Measurements from ENCODE around the gene CSTF3.
"Not testable (repeated sequence)": the region's sequence is repeated elsewhere in the genome, so short reads cannot be mapped to it uniquely, and the experiment has no call there.

CSTF3 gene

DNA sequence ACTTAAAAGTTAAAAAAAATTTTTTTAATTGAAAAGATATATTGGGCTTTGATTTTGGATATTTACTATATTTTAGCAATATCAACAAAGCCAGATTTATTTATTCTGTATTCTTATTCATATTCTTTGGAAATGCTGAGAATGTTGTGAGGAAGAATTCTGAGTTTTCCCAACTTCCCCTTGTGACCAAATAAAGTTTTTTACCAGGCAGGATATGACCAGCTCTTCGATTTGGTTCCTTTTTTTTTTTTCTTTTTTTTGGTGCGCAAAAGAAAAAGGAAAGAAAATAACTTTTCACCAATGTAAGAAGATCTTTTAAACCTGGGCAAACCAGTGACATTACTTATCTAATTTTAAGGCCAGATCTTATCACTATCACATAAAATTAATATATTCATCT lies 109.0 kb downstream of the CSTF3 start:
- no peak overlapping the region for H2AFZ ChIP-seq (ENCODE audit: low read length)
- no CpG with 5 or more reads among the region's 2 CpGs for WGBS, 2 donors (ENCODE audit: extremely low coverage in 2 of 2, insufficient read length in 2 of 2, insufficient replicate concordance in 1 of 2)
- H4K8ac ChIP-seq (ENCODE audit: low read depth, low read length), result no peak overlapping the region
- no peak overlapping the region for H3K18ac ChIP-seq (ENCODE audit: low read length)
- no peak overlapping the region for H3K4me2 ChIP-seq (ENCODE audit: insufficient read depth, low read length, poor library complexity, severe bottlenecking)
- H2BK15ac ChIP-seq (ENCODE audit: low read length), result no peak overlapping the region
- H3K27ac ChIP-seq (replicated peaks; ENCODE audit: low read length), result no peak overlapping the region
- H2AK5ac ChIP-seq (ENCODE audit: low read depth, low read length), result no peak overlapping the region
- no peaks in the 10 kb centered on the region for H3K27me3 ChIP-seq (ENCODE audit: control insufficient read depth in 3 of 3, insufficient read depth in 3 of 3, low read depth in 1 of 3, low read length in 3 of 3)
- H3K9me3 ChIP-seq (replicated peaks in 1 of 2; ENCODE audit: control insufficient read depth in 2 of 2, insufficient read depth in 1 of 2, low read depth in 1 of 2, low read length in 2 of 2), result no peaks in the 10 kb centered on the region
- H2BK120ac ChIP-seq (ENCODE audit: low read depth, low read length), result no peak overlapping the region
- no peak for DNase-seq (ENCODE audit: low spot score)
- no peak overlapping the region for H2BK12ac ChIP-seq (ENCODE audit: low read length)
- H4K91ac ChIP-seq (ENCODE audit: low read depth, low read length, poor library complexity), result no peak overlapping the region
- H3K36me3 ChIP-seq (replicated peaks in 1 of 2; ENCODE audit: control insufficient read depth in 2 of 2, insufficient read depth in 2 of 2, low read length in 2 of 2), result peaks cover 2 to 54% of the 10 kb centered on the region in 2 donors
- H2BK5ac ChIP-seq (ENCODE audit: low read length), result no peak overlapping the region
- H3K4me1 ChIP-seq (ENCODE audit: control insufficient read depth in 2 of 2, insufficient read depth in 1 of 2, low read depth in 1 of 2, low read length in 2 of 2), result no peaks in the 10 kb centered on the region
- no peak overlapping the region for H3K14ac ChIP-seq (ENCODE audit: low read length)
- H3K4me3 ChIP-seq (ENCODE audit: low read length in 2 of 2), result no peak overlapping the region
- no peak overlapping the region for H3K23ac ChIP-seq (ENCODE audit: low read depth, low read length, poor library complexity)
- H3K79me1 ChIP-seq (ENCODE audit: low read depth, low read length), result no peaks in the 10 kb centered on the region
- no peak overlapping the region for H3K9ac ChIP-seq (ENCODE audit: low read depth, low read length, poor library complexity)
- no peak overlapping the region for H3K4ac ChIP-seq (ENCODE audit: low read length)

DNA sequence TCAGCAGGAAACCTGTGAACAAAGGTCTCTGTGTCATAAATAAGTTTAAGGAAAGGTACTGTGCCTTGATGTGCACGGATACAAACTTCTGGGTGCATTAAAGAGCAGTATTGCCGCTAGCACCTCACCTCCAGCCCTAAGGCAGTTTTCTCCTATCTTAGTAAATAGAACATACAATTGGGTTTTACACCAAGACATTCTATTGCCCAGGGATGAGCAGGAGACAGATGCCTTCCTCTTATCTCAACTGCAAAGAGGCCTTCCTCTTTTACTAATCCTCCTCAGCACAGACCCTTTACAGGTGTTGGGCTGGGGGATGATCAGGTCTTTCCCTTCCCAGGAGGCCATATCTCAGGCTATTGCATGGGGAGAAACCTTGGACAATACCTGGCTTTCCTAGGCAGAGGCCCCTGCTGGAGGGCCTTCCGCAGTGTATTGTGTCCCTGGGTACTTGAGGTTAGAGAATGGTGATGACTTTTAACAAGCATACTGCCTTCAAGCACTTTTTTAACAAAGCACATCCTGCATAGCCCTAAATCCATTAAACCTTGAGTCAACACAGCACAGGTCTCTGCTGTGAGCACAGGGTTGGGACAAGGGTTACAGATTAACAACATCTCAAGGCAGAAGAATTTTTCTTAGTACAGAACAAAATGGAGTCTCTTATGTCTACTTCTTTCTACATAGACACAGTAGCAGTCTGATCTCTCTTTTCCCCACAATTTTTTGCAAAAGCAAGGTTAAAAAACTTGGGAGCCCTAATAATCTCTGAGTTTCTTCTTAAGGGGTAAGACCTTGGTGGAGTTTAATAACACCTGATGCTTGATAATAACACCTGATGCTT lies 111.5 kb downstream of the CSTF3 start:
- H2BK5ac ChIP-seq (ENCODE audit: low read length); H2AFZ ChIP-seq (ENCODE audit: low read length); H4K8ac ChIP-seq (ENCODE audit: low read depth, low read length); H3K27ac ChIP-seq (replicated peaks; ENCODE audit: low read length); H2AK5ac ChIP-seq (ENCODE audit: low read depth, low read length); H3K4me2 ChIP-seq (ENCODE audit: insufficient read depth, low read length, poor library complexity, severe bottlenecking); H2BK15ac ChIP-seq (ENCODE audit: low read length); H4K91ac ChIP-seq (ENCODE audit: low read depth, low read length, poor library complexity); H3K27me3 ChIP-seq (ENCODE audit: control insufficient read depth in 3 of 3, insufficient read depth in 3 of 3, low read depth in 1 of 3, low read length in 3 of 3); H3K23ac ChIP-seq (ENCODE audit: low read depth, low read length, poor library complexity); H3K4ac ChIP-seq (ENCODE audit: low read length); DNase-seq (ENCODE audit: low spot score); H3K4me1 ChIP-seq (ENCODE audit: control insufficient read depth in 2 of 2, insufficient read depth in 1 of 2, low read depth in 1 of 2, low read length in 2 of 2); H3K14ac ChIP-seq (ENCODE audit: low read length); H3K4me3 ChIP-seq (ENCODE audit: low read length in 2 of 2); H2BK120ac ChIP-seq (ENCODE audit: low read depth, low read length); H3K79me1 ChIP-seq (ENCODE audit: low read depth, low read length); H3K9ac ChIP-seq (ENCODE audit: low read depth, low read length, poor library complexity); H2BK12ac ChIP-seq (ENCODE audit: low read length); H3K18ac ChIP-seq (ENCODE audit: low read length): not testable (repeated sequence)
- H3K9me3 ChIP-seq (replicated peaks in 1 of 2; ENCODE audit: control insufficient read depth in 2 of 2, insufficient read depth in 1 of 2, low read depth in 1 of 2, low read length in 2 of 2), result peaks cover 0 to 10% of the 10 kb centered on the region in 2 donors
- no CpG with 5 or more reads among the region's 3 CpGs for WGBS, 2 donors (ENCODE audit: extremely low coverage in 2 of 2, insufficient read length in 2 of 2, insufficient replicate concordance in 1 of 2)
- H3K36me3 ChIP-seq (replicated peaks in 1 of 2; ENCODE audit: control insufficient read depth in 2 of 2, insufficient read depth in 2 of 2, low read length in 2 of 2), result peaks cover 0 to 61% of the 10 kb centered on the region in 2 donors

DNA sequence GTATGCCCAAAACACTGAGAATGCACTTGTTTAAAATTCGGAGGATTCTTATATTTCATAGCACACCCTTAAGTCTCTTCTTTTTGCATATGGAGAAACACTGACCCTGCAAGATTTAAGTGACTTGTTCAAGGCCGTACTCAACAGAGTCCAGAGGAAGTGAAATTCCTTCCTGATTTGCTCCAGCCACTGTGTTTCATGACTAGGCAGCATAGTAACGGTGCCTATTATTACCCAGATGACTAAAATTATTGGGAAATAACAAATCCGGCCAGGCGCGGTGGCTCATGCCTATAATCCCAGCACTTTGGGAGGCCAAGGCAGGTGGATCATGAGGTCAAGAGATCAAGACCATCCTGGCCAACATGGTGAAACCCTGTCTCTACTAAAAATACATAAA lies 112.6 kb downstream of the CSTF3 start:
- H3K9me3 ChIP-seq (replicated peaks in 1 of 2; ENCODE audit: control insufficient read depth in 2 of 2, insufficient read depth in 1 of 2, low read depth in 1 of 2, low read length in 2 of 2), result peaks cover 0 to 14% of the 10 kb centered on the region in 2 donors
- H3K27me3 ChIP-seq (ENCODE audit: control insufficient read depth in 3 of 3, insufficient read depth in 3 of 3, low read depth in 1 of 3, low read length in 3 of 3); H3K14ac ChIP-seq (ENCODE audit: low read length); H3K23ac ChIP-seq (ENCODE audit: low read depth, low read length, poor library complexity); H3K79me1 ChIP-seq (ENCODE audit: low read depth, low read length); H3K4me2 ChIP-seq (ENCODE audit: insufficient read depth, low read length, poor library complexity, severe bottlenecking); H3K27ac ChIP-seq (replicated peaks; ENCODE audit: low read length); H4K91ac ChIP-seq (ENCODE audit: low read depth, low read length, poor library complexity); H2BK5ac ChIP-seq (ENCODE audit: low read length); H3K9ac ChIP-seq (ENCODE audit: low read depth, low read length, poor library complexity); H3K4me3 ChIP-seq (ENCODE audit: low read length in 2 of 2); H2BK15ac ChIP-seq (ENCODE audit: low read length); H4K8ac ChIP-seq (ENCODE audit: low read depth, low read length); H2BK12ac ChIP-seq (ENCODE audit: low read length); H2BK120ac ChIP-seq (ENCODE audit: low read depth, low read length); H2AFZ ChIP-seq (ENCODE audit: low read length); H3K4ac ChIP-seq (ENCODE audit: low read length); H3K4me1 ChIP-seq (ENCODE audit: control insufficient read depth in 2 of 2, insufficient read depth in 1 of 2, low read depth in 1 of 2, low read length in 2 of 2); DNase-seq (ENCODE audit: low spot score); H3K18ac ChIP-seq (ENCODE audit: low read length); H2AK5ac ChIP-seq (ENCODE audit: low read depth, low read length): not testable (repeated sequence)
- H3K36me3 ChIP-seq (replicated peaks in 1 of 2; ENCODE audit: control insufficient read depth in 2 of 2, insufficient read depth in 2 of 2, low read length in 2 of 2), result peaks cover 0 to 61% of the 10 kb centered on the region in 2 donors
- no CpG with 5 or more reads among the region's 6 CpGs for WGBS, 2 donors (ENCODE audit: extremely low coverage in 2 of 2, insufficient read length in 2 of 2, insufficient replicate concordance in 1 of 2)

DNA sequence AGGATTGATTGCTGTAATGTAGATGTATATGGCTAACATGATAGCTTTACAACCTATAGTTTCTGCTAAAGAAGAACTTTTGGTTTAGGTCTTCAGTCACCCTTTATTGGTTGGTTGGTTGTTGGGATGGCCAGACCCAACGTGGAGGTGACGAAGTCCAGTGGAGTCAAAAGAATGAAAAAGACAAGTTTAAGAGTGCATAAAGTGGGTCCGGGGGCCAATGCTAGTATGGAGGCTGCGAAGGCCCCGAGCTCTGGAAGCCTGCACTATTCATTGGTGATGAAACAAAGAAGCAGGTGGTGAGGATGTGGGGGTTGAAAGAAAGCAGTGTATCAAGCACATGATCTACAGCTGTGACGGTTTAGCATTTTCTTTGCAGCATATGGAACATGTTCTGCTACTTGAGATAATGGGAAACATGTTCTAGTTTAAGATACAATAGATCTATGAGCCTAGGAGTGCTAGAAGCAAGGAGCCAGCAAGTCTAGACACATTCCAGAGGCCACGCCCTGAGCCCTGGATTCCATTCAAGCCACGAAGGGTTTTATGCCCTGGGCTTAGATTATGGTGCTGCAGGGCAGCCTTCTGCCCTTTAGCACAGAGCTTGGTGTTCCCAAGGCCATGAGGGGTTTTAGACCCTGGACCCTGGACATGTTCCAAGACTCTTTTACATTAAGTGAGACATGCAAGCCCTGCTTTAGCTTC lies 115.6 kb downstream of the CSTF3 start:
- Histone ChIP-seq H2AK5ac (ENCODE audit: low read depth, low read length) (no peak overlapping the region), H3K4me3 (ENCODE audit: low read length in 2 of 2) (no peak overlapping the region), H3K27ac (replicated peaks; ENCODE audit: low read length) (no peak overlapping the region), H4K8ac (ENCODE audit: low read depth, low read length) (no peak overlapping the region), H2AFZ (ENCODE audit: low read length) (no peak overlapping the region), H3K4me2 (ENCODE audit: insufficient read depth, low read length, poor library complexity, severe bottlenecking) (no peak overlapping the region), H3K9me3 (replicated peaks in 1 of 2; ENCODE audit: control insufficient read depth in 2 of 2, insufficient read depth in 1 of 2, low read depth in 1 of 2, low read length in 2 of 2) (peaks cover 0 to 14% of the 10 kb centered on the region in 2 donors), H3K79me1 (ENCODE audit: low read depth, low read length) (no peaks in the 10 kb centered on the region), H2BK120ac (ENCODE audit: low read depth, low read length) (no peak overlapping the region), H3K9ac (ENCODE audit: low read depth, low read length, poor library complexity) (no peak overlapping the region), H3K18ac (ENCODE audit: low read length) (no peak overlapping the region), H3K14ac (ENCODE audit: low read length) (no peak overlapping the region), H2BK12ac (ENCODE audit: low read length) (no peak overlapping the region), H3K23ac (ENCODE audit: low read depth, low read length, poor library complexity) (no peak overlapping the region), H3K4ac (ENCODE audit: low read length) (no peak overlapping the region), H2BK5ac (ENCODE audit: low read length) (no peak overlapping the region), H4K91ac (ENCODE audit: low read depth, low read length, poor library complexity) (no peak overlapping the region), H3K4me1 (ENCODE audit: control insufficient read depth in 2 of 2, insufficient read depth in 1 of 2, low read depth in 1 of 2, low read length in 2 of 2) (peaks cover 0 to under 1% of the 10 kb centered on the region in 2 donors), H3K27me3 (ENCODE audit: control insufficient read depth in 3 of 3, insufficient read depth in 3 of 3, low read depth in 1 of 3, low read length in 3 of 3) (no peaks in the 10 kb centered on the region), H3K36me3 (replicated peaks in 1 of 2; ENCODE audit: control insufficient read depth in 2 of 2, insufficient read depth in 2 of 2, low read length in 2 of 2) (peaks cover 0 to 58% of the 10 kb centered on the region in 2 donors), H2BK15ac (ENCODE audit: low read length) (no peak overlapping the region)
- no CpG with 5 or more reads among the region's 8 CpGs for WGBS, 2 donors (ENCODE audit: extremely low coverage in 2 of 2, insufficient read length in 2 of 2, insufficient replicate concordance in 1 of 2)
- no peak for DNase-seq (ENCODE audit: low spot score)
